SHP77 treated with DMSO at 0.1 percent for 48 hours (cell line): Measurements from ENCODE around the gene UBAC1.
"Not testable (repeated sequence)": the region's sequence is repeated elsewhere in the genome, so short reads cannot be mapped to it uniquely, and the experiment has no call there.

Experiments used
- DNase-seq: peaks from one replicate; lab custom pipeline; 2025; lab: John Stamatoyannopoulos, UW

Gene UBAC1

DNA sequence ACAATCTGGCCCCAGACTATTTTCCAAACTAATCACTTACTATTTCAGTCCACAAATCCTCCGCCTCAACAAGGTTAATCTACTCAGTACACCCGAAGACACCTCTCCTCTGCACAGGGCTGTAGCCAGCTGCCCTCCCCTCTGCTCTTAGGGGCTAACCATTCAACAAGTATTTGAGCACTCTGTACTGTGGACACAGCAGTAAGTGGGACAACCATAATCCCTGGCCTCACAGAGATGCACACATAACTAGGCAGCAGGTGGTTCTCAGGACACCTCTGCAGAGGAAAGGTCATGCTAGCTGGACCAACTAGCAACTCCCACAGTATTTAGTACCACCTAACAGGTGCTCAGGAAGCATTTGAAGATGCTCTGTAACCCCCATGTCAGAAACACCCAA is 59.3 kb downstream of the UBAC1 start:
- DNase-seq, result no peak

DNA sequence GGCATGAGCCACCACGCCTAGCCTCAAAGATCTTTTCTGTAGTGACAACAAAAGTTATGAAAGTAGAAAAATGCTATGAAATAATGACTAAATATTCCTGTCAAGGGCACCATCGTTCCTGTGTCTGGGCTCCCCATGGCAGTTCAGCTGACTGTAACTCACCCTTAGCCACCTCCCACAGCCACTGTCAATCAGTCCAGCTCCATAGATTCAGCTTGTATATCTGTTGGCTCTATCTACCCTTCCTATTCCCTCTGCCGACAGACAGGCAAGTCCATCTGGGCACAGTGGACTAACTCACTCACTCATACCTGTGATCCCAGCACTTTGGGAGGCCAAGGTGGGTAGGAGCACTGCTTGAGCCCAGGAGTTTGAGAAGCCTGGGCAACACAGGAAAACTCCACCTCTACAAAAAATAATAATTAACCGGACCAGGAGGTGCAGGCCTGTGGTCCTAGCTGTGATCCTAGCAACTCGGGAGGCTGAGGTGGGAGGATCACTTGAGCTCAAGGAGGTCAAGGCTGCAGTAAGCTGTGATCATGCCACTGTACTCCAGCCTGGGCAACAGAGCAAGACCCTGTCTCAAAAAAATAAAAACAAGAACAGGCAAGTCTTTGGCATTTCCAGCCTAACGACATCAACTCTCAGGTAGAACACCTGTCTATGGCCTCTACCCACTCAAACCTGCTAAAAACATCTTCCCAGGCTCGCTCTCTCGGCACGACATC is 60.0 kb downstream of the UBAC1 start:
- DNase-seq, result no peak

DNA sequence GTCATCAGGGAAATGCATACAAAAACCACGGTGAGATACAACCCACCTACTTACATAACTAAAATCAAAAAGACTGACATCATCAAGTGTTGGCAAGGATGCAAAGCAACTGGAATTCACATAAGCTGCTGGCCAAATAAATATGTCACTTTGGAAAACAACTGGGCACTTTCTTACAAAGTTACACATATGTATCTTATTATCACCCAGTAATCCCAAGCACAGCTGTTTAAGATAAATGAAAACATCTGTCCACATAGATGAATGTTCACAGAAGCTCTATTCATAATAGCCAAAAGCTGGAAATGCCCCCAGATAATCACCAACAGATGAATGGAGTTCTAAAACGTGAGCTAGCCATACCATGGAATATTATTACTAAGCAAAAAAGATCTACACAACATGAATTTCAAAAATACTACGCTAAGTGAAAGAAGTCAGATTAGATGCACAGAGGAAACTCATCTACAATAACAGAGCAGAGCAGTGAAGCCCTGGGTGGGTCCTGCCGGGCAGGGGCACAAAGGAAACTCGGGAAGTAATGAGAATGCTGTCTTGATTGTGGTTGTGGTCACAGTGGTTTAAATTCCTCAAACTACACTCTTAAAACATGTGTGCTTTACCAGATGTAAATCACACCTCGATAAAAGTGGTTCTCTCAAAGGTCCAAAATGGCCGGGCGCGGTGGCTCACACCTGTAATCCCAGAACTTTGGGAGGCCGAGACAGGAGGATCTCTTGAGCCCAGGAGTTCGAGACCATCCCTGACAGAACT is 62.4 kb downstream of the UBAC1 start:
- DNase-seq, result no peak

DNA sequence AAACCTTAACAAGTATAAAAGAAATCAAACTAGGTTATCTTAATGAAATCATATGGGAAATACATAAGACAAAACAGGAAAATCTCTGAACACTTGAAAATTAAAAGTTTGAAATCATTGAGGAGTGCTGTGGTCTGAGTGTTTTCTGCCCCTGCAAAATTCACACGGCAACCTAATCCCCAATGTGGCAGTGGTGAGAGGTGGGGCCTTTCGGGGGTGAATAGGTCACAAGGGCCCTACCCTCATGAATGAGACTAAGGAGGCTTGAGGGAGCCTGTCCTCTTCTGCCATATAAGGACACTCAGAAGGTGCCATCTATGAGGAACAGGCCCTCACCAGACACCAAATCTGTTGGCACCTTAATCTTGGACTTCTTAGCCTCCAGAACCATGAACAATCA is 64.5 kb downstream of the UBAC1 start:
- no peak for DNase-seq

DNA sequence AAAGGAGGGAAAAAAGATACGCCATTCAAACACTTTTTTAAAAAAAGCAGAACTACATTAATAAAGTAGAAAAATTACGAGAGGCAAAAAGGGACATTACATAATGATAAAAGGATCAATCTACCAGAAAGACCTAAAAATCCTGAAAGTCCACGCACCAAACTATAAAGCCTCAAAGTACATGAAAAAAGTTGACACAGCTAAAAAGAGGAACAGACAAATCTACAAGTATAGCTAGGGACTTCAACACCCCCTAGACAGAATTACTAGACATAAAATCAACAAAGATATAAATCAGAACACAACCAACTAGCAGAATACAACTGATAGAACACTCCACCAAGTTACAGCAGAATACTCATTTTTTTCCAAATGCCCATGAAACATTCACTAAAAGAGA is 65.0 kb downstream of the UBAC1 start:
- DNase-seq, result no peak

DNA sequence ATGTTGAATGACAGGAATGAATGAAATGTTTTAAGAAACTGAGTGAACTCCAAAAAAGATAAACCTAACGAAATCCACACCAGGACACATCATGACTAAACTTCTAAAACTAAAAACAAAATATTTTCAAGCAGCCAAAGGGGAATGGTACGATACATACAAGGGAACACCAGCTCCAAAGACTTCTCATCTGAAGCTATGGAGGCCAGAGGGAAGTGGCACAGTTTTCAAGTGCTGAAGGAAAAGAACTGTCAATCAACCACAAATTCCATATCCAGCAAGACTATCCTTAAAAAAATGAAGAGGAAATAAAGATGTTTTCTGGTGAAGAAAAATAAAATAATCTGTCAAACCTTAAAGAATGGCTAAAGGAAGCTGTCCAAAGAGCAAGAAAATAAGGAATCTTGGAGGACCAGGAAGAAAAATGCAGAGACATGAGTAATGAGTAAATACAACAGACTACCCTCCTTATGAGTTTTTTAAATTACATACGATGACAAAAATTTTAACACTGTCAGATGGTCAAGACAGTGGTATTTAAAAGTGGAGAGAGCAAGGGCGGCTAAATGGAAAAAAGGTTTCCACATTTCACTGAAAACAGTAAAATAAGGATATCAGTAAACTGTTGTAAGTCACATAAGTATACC is 65.8 kb downstream of the UBAC1 start:
- DNase-seq, result no peak

DNA sequence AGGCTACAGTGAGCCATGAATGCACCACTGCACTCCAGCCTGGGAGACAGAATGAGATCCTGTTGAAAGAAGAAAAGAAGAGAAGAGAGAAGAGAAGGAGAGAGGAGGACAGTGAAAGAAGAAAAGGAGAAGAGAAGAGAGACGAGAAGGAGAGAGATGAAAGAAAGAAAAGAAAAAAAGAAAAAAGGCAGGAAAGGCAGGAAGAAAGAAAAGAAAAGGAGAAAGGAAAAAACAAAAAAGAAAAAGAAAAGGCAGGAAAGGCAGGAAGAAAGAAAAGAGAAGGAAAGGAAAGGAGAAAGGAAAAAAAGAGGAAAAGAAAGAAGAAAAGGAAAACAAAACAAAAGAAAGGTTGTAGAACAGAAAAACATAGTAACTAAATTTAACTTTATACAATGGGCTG is 68.1 kb downstream of the UBAC1 start:
- no peak for DNase-seq

DNA sequence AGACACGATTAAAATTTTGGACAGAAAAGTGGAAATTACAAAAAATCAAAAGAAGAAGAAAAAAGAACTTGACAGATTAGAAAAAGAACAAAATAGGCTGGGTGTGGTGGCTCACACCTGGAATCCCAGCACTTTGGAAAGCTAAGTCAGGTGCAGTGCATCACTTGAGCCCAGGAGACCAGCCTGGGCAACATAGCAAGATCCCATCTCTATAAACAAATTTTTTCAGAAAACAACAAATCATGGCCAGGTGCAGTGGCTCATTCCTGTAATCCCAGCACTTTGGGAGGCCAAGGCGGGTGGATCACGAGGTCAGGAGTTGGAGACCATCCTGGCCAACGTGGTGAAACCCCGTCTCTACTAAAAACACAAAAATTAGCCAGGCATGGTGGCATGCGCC is 68.8 kb downstream of the UBAC1 start:
- DNase-seq, result not testable (repeated sequence)

DNA sequence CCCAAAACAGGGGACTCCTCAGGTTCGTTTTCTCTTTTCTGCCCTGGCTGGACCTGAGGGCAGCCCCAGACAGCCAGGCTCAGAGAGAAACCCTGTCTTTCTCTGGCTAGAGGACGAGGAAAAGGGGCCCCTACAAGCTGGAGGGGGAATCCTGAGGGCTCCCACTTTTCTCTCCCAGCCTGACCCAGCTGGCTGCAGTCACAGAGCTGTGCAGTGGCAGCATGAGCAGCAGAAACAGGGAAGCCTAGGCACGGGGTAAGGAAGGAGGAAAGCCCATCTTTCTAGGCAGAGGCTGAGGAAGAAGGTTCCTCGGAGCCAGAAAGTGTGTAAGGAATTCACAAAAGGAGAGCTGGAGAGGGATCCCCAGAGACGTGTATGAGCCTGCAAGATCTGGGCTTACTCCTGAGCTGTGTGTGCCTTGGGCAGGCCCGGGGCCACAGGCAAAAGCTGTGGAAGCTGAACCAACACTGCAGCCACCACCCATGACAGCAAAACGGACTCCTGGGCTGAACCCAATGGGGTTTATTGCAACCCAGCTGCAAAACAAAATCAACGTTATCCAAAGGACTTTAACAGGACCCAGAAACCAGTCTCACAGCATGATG is 70.0 kb downstream of the UBAC1 start:
- no peak for DNase-seq

DNA sequence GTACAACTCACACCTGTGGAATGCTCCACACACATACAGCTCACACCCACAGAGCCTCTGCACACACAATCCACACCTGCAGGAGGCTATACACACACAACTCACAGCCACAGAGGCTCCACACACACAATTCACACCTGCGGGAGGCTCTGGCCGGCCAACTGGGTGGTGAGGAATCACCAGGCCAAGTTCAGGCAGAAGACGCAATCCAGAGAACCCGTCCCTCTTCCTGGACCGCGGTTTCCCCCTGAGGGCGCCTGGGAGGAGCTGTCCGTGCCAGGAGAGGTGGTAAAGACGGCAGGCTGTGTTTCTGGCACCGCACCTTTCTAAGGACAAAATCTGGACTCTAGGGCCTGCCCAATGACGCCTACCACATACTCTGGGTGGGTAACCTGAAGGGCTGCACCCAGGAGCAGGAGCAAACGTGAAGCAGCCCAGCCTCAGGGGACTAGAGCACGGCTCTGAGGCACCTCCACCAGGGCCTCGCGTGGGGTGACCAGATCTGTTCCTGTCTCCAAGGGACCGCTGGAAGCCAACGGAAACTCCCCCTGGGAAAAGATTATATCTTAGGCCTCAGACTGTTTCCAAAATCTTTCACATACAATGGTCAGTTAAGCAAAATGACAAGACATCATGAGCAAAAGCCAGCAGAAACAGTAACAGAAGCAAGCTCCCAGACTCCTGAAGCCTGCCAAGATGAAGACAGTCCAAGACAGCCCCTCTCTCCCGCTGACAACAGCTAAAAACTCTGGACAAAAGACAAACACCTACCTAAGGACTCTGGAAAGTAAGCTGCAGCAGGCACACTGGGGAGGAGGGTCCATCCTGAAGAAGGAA is 70.8 kb downstream of the UBAC1 start:
- DNase-seq, result no peak

DNA sequence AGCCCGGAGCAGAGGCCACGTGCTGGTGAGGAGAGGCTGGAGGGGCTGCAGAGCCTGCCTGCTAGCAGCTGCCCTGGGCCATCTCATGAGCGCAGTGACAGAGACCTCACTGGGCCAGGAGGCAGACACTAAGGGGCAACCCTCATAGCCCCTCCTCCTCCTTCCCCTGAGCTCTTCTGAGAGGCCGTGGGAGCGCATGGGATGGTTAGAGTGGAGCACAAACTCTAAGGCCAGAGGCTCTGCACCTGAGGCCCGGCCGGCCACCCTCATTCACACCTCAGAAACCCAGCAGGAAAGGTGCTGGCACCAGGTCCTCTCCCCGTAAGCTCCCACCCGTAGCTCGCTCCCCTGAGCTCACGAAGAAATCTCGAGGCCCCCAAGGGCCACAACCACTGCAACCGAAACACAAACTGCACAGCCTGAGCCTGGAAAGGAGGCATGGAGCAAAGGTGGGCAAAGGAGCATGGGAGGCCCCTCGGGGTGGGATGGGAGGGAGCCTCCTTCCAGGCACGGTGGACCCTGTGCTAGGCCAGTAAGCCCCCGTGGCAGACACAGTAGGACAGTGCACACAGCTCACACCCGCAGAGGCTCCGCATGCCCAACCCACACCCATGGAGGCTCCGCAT is 71.5 kb downstream of the UBAC1 start:
- DNase-seq, result no peak

DNA sequence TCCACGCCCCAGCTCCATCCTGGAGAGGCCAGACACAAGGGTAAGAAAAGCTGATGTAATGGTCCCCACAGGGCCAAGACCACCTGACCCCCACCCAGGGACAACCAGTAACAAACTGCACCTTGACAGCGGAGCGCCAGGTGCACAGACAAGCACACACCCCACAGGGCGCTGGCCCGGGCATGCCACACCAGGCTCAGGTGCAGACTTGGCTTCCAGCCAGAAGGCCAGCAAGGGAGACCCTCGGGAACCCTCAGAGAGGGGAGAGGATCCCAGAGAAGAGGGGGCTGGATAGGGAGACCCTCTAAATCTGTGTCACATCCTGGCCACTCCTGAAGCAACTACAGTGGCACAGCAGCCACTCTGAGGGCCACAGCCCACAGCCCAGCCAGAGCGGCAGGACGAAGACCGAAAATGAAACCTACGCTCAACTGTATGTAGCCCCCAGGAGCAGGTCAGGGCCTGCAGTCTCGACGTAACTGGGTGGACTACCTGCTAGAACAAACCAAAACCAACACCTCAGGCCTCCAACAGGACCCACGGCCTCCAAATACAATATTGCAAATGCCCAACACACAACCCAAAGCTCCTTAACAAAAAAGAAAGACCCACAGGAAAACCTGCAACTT is 72.3 kb downstream of the UBAC1 start:
- DNase-seq, result no peak

DNA sequence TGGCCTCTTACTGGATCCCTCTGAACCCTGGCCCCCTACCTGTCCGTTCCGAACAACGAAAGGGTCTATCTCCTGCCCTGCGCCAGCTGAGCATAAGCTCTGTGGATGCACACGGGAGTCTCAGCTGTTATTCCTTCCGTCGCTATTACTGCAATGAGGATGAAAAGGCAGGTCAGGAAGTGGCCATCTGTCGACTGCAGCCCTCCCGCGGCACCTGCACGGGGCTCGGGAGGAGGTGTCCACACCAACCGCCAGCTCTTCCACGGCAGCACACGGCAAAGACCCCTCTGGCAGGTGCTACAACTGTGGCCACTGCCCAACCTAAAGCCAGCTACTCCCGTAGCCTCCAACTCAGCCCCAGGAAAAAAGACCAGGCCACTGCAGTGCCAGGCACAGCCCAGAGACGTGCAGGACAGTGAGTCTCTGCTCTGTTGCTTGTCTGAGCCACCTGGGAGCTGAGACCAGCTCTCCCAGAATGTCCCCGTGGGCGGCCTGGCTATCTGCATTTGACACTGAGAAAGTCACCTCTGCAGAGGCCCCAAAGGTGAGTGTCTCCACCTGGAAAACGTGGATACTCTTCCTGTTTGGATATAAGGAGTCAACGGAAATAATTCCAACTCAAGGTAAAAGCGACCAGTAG is 72.9 kb downstream of the UBAC1 start:
- DNase-seq, result no peak

DNA sequence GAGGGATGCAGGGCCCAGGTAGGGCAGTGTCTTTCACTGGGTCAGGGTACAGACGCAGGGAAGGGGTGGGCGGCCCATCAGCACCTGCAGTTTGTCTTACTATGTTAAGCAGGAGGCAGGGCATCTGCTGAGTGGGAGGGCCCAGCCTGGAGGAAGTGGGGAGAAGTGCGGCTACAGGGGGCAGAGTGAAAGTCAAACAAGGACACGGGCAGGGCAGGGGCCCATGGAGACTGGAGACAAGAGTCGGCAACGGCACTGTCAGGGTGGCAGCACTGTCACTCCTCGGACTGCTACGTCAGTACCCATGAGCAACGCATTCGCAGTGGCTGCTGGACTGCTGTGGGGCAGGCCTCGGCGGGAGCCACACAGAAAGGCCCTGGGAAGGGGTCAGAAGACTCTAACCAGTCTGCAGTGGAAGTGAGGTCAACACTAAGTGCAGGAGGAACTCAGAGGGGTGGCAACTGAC is 73.6 kb downstream of the UBAC1 start:
- DNase-seq, result no peak

DNA sequence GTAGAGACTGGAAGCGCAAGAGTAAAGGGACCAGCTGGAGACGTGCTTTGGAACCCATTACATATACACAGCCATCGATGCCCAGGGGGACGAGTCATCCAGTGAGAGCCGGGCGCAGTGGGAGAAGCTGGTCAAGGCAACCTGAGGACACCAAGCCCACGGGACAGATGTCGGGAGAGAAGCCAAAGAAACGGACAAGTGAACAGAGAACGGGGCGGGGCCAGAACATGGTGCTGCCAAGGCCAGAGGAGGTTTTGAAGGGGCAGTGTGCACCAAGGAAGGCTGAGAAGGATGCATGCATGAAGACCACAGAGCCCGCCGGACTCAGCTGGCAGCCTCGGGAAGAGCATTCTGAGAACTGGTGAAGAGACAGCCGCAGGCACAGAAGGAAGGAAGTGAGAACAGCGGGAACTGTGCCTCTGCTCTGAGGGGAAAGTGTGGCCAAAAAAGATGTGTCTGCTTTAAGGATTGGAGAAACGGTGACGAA is 74.1 kb downstream of the UBAC1 start:
- no peak for DNase-seq

DNA sequence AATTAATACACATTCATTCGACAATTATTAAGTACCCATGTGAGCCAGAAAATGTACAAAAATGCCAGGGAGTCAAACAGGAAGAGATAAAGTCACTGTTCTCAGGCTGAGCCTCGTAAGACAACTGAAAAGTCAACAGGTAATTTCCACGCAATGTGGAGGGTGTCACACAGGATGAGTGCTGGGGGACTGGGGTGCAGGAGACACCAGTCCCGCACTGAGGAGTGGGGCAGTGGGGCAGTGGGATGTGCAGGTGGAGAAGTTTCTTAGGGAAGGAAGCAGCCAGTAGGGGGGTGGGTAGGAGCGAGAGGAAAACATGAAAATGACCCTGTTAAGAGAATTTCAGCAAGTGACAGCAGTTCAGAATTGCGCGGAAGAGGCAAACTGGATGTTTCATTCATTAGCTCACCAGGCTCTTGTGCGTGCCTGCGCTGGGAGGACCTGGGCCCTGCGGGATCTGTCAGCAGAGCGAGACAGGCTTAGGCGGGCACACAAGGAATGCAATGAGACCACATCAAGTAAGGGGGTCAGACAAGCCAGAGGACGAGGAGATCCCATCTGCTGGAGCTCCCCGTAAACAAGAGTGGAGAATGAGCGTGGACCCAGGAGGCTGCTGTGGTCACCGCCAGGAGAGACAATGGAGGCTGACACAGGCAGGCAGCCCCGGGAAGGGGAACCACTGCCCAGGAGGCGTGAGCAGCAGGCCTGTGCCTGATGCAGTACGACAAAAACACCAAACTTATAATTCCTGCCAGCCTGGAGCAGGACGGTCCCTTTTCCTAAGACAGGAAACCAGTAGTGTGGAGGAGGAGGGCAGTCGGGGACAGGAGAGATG is 74.8 kb downstream of the UBAC1 start:
- DNase-seq, result no peak

DNA sequence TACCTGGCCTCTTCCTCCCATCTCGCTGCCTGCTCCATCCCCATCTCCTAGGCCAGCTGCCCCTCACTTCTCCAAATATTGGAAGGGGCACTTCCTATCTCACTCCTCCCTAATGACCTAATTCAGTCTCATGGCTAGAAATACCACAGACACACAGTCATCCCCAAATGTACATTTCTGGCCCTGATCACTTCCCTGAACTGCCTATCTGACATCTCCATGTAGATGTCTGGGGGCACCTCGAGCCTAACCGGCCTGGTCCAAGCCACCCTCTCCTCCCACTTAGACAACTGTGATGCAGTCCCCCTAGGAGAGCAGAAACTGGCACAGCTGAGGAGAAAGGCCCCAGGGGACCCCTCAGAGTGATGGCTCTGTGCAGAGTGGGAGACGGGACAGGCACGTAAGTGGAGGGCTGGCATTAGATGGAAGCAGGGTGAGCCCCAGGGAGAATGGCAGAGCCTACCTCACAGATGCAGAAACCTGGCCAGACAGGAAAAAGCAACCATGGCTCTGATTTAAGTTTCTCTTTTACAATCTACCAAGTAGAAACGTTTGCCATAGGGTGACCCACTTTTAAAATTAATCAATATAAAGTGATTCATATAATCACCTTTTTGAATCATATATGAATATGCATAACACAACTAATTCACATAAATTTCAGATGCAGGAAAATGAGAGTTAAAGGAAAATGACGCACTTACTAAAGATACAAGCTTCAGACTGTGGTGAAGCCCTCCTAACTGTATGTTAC is 75.9 kb downstream of the UBAC1 start:
- DNase-seq, result no peak

DNA sequence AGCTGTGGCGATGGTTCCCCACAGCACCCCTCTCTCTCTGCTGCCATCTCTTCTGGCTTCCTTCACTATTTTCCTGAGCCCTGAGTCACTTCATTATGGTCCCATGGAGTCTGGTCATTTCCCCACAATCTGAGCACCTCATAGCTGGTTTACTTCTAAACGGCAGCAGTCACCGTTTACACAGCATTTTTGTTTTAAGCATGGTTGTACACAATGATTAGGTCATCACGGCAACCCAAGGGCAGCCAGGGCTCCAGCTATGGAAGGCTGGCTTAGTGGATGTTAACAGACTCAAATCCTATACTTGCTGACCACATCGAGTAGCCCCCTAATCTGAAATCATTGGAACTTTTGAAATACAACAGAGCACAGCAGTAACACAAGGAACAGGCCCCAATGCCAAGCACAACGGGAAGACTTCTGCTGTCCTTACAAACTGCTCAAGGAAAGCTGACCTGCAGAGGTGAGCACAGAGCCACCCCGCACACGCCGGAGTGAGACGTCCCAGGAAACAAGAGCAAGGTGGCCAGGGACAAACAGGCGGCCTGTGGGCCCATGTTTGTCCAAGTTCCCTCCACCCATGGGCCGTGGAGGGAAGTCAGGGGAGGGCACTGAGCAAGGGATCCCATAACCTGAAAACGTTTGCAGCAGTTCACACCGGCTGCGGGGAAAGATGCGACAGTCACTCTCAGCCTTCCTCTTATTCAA is 76.7 kb downstream of the UBAC1 start:
- DNase-seq, result no peak
